Measurements from ENCODE around the gene TTC33.

DNA sequence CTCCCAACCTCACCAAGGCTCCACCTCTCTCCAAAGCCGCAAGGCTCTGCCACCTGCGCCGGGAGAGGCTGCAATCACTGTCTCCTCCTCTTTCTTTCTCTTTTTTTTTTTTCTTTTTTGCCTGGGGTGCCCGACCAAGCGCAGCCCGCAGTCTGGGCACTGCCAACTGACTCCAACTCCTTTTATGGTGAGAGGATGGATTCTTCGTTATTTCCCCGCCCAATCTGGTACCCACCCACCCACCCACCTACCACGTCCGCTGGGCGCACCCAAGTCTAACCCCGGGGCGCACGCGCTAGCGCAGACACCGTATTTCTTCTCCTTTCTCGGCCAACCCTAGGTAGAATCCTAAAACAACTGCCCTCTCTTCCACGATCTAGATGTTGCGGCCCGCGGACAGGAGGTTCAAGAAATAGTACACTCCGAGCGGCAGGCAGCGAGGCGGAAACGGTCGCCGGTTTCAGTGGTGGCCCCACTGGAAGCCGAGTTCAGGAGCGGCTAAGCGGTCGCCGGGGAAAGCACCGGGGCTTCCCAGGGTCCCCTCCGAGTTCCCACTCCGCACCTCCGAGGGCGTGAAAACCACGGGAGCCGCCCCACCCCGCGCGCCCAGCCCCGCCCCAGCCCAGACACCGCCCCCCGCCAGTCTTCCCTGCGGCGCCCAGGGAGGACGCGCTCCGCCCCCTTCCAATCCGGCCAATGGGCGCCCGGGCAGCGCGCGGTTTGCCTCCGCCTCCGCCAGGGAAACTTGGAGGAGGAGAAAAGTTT lies 76.4 kb downstream of the TTC33 start:
- no peak for TF ChIP-seq POLR2A (IDR thresholded peaks at IDR 0.05; ENCODE audit: low read depth, low read length)
- no peak for TF ChIP-seq TAF1 (IDR thresholded peaks at IDR 0.05; ENCODE audit: low read depth, low read length)
- no peak for TF ChIP-seq POLR2AphosphoS5 (IDR thresholded peaks at IDR 0.05; ENCODE audit: low read depth, low read length)
- TF ChIP-seq SPI1 (IDR thresholded peaks at IDR 0.05; ENCODE audit: low read depth, low read length) = no peak
- TF ChIP-seq POU2F2 (IDR thresholded peaks at IDR 0.05; ENCODE audit: low read depth, low read length) = no peak
- TF ChIP-seq PAX5 (IDR thresholded peaks at IDR 0.05; ENCODE audit: insufficient read depth, low read length, severe bottlenecking) = no peak

Data from GM12891 (cell line).